Left renal pelvis (tissue), 4 donors: ENCODE results near the gene CAPN12. TPM values are rescaled to one million over a fixed set of nuclear protein-coding genes. Genes with fewer than 3 reads are reported as not detected.

Source experiments
- DNase-seq, 4 donors: peaks; one replicate each; pipeline ENCODE4 v3.0.0-alpha.2; 2013; ENCODE audit warnings: low read depth in 4 of 4, low spot score in 3 of 4
- polyA plus RNA-seq, 4 donors: library from polyadenylated mRNA; unstranded; fragments of 120-200 nt; gene quantifications; one replicate each; pipeline ENCODE4 v1.2.1, GENCODE V29; 2013; ENCODE audit not compliant: insufficient read length in 4 of 4

The CAPN12 gene
- polyA plus RNA-seq, 4 donors: 0.41 to 10.6 (median 5.4) TPM

DNA sequence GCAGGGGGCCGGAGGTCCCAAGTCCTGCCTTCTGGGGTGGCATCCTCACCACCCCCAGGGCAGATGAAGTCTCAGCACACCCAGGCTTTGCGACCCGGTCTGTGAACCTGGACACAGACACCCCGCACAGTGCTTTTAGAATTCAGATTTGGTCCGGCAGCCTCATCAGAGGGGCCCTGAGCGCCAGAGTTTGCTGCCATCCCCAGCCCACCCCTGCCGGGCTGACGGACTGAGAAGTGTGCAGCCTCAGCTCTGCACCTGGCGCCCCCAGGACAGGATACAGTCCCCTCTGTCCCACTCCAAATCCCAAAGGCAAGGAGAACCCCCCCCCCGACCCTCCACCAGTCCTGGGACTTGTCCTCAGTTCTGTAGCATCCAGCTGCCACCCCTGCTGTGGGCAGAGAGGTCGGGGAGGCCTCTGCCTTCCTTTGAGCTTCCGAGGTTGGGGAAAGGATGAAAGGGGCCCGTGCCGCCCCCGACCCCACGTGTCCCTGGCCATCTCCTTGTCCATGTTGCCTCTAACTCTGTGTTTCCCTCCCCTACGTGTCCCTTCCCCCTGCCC lies 16.9 kb downstream of the CAPN12 start:
- DNase-seq: no peak

DNA sequence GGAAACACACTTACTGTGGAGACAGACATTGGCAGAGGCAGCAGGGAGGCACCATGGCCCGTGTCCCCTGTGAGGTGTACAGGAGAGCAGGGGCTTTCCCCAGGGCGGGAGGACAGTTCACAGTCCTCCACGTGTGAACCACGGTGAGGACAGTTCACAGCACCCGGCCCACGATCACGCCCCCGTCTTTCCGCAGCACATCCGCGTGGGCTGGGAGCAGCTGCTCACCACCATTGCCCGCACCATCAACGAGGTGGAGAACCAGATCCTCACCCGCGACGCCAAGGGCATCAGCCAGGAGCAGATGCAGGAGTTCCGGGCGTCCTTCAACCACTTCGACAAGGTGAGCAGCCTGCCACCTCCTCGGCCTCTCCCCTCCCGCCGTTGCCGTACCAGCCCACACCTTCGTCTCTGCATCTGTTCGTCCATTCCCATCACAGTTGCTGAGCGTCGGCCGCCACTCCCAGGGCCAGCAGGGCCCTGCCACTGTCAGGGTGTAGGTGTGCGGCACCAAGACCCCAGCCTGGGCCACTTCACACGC lies 17.4 kb downstream of the CAPN12 start:
- DNase-seq: no peak

DNA sequence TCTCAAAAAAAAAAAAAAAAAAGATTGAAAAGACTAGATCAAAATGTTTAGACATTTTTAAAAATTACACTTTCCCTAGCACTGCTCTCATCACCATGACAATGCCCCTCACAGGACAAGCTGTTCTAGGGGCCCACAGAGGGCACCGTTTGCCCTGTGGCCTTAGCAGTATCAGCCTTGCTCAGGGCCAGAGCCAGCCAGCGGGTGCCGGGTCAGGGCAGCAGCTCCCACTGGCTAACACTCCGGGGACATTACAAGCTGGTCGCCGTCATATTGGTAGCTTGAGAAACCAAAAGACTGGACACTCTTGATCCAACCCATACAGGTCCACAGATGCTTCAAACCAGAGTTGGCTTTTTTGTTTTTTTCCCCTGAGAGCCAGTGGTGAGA lies 18.0 kb downstream of the CAPN12 start:
- no peak for DNase-seq

DNA sequence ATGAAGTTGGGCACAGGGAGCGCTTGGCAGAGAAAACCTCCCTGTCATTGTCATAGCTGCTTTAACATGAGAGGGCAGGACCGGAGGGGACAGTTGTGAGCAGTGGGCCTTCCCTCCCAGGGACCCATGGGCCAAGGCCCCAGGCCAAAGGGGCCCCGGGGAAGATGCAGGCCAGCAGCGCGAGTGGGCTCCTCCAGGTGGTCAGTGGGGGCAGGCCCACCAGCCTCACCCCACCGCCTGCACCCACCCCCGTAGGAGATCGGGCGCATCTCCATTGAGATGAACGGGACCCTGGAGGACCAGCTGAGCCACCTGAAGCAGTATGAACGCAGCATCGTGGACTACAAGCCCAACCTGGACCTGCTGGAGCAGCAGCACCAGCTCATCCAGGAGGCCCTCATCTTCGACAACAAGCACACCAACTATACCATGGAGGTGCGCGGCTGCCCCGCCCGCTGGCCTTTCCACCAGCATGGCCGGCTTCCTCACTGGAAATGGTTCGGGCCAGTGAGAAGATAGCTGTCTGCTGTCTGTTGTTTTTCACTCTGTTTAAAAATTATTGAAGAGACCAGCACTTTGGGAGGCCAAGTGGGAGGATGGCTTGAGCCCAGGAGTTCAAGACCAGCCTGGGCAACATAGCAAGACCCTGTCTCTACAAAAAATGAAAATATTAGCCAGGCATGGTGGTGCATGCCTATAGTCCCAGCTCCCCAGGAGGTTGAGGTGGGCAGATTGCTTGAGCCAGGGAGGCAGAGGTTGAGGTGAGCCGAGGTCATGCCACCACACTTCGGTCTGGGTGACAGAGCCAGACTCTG lies 18.6 kb downstream of the CAPN12 start:
- no peak for DNase-seq

DNA sequence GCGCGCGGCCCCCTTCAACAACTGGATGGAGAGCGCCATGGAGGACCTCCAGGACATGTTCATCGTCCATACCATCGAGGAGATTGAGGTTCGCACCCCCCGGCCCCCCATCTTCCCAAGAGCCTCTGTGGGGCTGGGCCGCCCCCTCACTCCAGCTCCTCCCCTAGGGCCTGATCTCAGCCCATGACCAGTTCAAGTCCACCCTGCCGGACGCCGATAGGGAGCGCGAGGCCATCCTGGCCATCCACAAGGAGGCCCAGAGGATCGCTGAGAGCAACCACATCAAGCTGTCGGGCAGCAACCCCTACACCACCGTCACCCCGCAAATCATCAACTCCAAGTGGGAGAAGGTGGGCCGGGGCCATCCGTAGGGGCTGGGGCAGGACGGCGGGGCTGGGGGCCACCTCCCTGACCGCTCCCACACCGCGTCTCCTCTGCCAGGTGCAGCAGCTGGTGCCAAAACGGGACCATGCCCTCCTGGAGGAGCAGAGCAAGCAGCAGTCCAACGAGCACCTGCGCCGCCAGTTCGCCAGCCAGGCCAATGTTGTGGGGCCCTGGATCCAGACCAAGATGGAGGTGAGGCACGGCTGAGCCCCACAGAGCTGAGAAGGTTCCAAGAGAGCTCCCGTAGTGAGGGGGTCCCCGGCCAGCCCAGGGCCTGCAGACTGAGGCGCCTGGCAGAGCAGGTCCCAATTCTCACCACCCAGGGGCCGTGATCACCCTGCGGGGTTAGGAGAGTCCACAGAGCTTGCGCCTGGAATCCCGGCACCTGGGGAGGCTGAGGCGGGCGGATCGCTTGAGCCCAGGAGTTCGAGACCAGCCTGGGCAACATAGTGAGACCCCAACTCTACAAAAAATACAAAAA lies 20.1 kb downstream of the CAPN12 start:
- DNase-seq: no peak

DNA sequence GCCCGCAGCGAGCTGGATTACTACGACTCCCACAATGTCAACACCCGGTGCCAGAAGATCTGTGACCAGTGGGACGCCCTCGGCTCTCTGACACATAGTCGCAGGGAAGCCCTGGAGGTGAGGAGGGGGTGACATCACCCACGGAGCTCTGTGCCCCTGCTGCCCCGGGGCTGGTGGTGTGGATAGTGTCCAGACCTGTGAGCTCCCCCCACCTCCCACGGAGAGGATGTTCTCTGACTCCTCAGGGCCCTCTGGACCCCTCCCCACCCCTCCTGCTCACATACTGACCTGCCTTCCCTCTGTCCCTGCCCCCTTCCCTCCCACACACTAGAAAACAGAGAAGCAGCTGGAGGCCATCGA lies 20.7 kb downstream of the CAPN12 start:
- DNase-seq: no peak

DNA sequence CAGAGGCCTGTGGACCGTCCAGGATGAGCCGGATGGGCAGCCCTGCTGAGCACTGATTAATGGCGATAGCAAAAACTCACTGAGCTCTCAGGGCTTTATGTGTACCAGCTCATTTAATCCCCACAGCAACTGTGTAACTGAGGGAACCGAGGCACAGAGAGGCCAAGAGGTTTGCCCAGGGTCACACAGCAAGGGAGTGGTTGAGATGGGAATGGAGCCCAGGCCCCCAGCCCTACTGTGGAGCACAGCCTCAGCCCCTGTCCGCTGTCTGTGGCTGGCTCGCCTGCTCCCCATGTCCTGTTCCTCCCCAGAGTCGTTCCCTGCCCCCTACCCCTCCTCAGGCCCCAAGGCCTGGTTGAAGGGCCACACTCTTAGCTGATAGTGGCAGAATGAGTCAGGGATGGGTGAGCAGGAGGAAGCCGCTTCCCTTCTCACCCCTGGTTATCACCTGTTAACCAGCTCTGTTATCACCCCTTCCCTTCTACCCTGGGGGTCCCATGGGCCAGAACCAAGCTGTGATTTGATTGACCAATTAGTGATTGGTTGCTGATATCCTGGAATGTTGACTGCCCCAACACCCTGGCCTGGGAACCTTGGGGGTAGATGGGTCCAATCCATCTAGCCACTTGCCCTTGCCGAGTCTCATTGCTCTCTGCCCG lies 21.2 kb downstream of the CAPN12 start:
- DNase-seq: no peak

DNA sequence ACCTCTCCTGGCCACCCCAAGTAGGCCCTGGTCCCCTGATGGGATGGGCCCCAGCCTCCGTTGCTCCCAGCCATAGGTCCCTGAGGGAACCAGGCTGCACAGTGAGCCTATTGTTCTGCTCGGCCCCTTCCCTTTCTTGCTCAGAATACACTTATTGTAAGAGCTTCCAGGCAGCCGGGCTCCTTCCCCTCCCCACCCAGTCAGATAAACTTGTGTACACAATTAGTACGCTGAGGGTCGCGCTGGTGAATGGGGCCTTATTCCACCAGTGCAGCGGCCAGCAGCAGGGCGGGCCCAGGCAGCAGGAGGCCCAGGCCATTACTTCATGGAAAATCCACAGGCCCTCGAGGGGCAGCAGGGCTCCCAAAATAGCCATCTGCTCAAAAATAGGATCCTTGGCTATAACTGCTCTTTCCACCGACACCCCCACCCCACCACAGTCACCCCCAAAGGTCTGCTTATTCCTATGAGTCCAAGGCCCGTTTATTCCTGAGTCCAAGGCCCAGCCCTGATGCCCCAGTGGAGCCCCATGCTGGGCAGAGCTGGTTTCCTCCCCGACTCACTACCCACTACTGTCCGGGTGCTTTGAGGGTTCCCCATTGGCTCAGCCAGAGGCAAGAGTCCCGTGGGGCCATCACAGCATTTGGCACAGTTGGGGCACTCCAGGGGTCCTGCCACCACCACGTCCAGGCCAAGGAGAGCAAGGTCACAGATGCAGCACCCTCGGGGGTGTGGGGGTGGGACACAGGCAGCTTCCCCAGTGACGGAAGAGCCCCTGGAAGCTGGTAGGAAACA lies 22.1 kb downstream of the CAPN12 start:
- no peak for DNase-seq

DNA sequence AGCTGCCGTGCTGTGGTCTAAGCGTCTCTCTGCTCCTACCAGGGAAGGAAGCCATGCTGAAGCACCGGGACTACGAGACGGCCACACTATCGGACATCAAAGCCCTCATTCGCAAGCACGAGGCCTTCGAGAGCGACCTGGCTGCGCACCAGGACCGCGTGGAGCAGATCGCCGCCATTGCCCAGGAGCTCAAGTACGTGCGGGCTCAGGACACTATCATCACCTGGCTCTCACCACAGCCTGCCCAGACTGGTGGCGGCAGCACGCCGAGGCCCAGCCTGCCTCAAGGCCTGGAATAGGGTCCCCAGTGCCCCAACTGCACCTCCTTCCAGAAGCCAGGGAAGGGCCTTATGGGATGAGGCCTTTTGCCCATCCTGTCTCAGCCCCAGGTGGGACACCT lies 22.8 kb downstream of the CAPN12 start:
- DNase-seq: no peak

DNA sequence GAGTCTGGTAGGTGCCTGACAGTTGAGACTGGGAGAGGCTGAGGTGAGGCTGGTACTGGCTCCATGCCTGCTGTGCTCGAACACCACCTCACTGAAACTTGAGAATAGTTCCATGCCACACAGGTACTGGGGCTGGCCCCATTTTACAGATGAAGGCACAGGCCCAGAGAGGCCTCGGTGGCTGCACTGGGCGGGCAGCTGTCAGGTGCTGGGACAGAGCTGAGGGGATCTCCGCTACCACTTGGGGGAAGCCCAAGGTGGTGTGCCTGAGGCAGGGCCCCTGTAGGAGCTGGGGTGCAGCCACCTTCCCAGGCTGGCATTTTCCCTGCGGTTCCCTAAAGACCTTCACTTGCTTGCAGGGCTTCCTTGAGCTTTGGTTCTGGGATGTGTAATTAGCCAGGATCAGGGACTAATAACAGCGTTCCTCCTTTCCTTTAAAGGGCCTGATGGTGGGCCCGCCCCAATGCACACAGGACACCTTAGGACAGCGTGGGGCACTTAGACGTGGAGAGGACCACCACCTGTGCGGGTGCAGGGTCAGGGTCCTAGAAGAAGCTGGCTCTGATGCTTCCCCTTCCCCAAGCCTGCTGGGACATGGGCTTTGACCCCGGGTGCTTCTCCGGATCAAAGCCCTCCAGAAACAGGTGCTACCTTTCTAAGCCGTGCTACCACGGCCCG lies 23.6 kb downstream of the CAPN12 start:
- no peak for DNase-seq

DNA sequence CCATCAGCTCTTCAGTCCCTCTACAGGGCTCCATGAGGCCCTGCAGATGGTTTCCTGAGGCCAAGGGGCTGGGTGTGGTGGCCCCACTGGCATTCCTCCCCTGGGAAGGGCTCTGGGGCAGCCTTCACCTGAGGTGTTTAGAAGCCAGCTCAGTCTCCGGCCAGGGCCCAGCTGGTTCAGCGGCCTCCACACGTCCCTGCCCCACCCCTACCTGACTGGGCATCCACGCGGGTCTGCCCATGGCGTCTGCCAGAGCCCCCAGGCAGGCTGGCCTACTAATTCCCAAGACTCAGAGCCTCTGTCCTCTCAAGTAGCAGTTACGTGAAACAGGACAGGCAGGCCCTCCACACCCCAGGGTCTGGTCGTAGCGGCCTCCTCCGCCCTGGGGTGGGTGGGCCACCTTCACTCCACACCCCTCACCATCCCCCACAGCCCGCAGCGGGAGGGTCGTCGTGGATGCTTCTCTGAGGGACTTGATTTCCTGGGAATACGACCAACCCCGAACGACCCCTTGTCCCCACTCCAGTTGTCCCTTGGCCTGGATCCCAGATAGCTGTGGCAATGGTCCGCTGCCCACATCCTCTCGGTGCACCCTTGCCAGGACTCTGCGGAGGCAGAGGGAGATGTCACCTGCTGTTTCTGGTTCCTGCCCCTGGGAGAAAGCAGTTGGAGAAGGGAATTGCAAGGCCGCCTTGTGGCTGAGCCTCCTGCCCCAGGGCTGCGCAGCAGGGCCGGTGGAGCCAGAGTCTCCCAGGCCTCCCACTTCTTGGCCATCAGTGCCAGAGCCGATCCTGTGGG lies 24.3 kb downstream of the CAPN12 start:
- DNase-seq: no peak

DNA sequence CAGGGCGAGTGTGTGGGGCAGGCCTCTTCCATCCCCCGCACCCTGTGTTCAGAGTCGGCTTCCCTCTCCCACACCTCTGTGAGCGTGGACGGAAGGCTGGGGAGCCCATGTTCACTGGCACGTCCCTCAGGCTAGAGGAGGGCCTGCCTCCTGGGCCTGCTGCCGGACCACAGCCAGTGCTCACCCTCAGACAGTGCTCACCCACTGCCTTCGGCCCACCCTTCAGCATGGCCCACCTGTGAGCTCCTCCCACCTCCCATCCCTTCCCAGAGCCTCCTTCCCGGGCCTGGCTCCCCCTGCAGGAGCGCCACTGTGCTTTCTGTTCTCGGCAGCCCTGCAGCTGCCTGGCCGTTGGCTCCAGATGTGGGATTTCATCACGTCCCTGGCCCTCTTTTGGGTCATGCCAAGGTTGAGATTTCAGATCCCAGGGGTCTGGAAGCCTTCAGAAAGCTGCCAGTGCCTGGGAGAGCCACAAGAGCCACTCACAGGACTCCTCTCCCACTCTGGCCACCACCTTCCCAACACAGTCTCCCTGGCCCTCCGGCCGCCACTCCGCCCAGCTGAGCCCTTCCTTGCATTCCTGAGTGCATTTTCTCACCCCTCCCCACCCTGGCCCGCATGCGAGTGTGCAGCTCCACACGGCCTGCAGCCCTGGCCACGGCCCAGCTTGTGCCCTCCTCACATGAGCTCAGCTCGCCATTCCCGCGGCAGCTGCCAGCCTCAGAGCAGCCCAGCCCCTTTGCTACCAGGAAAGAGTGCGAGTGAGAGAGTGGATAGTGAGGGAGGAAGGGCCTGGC lies 25.3 kb downstream of the CAPN12 start:
- no peak for DNase-seq

DNA sequence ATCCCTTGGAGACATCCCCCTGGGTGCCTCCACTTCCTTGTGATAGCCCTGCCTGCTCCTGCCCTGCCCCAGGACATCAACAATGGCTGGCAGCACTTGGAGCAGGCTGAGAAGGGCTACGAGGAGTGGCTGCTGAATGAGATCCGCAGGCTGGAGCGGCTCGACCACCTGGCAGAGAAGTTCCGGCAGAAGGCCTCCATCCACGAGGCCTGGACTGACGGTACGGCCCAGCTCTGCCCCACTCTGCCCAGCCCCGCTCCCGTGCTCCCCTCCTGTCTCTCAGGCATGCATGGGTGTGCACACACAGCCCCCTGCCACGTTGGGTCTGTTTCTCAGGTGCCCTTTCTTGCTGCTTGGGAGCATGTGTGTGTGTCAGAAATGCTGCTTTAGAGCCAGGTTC lies 26.4 kb downstream of the CAPN12 start:
- DNase-seq: no peak

DNA sequence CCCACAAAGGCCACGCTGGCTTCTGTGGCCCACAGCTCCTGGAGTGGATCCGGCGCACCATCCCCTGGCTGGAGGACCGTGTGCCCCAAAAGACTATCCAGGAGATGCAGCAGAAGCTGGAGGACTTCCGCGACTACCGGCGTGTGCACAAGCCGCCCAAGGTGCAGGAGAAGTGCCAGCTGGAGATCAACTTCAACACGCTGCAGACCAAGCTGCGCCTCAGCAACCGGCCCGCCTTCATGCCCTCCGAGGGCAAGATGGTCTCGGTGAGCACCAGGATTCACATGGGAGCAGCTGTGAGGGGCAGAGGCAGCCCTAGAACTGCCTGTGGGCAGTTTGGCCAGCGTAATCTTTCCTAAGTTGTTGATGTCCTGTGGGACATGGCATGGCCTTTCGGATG lies 27.2 kb downstream of the CAPN12 start:
- DNase-seq: no peak

DNA sequence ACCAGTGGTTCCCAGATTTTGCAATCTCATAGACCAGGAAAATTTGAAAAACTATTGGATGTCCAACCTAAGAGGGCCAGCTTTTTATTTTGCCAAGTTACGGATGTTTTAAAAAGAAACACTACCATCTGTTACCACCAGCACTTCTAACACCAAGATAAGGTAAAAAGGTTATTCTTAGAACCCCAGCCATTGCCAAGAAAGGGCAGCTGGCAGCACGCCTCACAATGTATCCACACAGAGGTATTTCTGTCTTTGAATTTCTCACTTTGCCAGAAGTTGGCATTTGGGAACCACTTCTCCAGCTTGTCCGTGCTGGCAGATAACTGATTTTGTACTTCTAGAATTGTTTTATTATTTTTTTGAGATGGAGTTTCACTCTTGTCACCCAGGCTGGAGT lies 28.7 kb downstream of the CAPN12 start:
- no peak for DNase-seq

DNA sequence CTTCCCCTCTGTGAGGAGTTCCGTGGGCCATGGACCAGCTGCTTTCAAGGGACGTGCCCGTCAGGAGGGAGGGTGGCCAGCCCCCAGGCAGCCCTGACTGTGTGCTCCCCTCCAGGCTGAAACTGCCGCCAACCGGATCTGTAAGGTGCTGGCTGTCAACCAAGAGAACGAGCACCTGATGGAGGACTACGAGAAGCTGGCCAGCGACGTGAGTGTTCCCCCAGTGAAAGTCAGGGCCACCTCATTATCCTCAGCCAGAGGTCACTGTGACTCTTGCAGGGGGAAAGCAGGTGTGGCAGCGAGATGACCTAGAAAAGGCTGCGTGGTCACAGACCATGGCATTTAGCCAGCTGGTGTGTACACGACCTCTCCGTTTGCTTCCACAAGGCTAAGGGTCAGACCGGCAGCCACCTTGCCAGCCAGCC lies 29.9 kb downstream of the CAPN12 start:
- DNase-seq: no peak

DNA sequence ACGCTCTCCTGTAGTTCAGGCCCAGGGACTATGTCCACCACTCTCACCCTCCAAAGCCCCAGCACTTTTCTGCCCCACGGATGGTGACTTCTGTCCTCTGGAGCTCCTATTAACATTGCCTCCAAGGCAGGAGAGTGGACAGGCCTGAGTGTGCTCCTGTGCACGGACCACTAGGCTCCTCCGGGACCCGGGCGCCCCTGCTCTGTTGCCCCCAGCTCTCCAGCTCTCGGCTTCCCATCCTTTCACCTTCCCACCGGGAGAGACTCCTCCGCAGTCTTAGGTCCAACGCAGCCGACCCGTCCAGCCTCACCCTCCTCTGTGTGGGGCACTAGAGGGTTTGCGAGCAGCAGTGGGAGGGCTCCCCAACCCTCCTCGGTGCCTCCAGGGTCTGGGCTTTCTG lies 30.4 kb downstream of the CAPN12 start:
- no peak for DNase-seq

DNA sequence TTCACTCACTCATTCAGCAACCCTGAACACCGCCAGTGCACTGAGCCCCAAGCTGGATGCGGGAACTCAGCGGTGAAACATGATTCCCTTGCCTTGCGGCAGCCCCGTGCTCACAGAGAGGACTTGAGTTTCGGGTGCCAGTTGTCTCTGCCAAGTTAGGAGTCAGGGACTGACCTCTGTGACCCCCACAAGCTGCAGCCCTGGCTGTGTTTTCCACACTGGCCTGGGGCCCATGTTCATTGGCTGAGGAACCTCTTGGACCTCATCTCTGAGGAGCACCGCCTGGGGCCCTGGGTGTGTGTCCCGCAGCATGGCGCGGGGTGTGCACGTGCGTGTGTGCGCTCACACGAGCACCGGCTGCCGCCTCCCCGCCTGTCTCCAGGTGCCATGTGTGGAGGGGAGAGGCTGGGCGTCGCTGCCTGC lies 31.0 kb downstream of the CAPN12 start:
- no peak for DNase-seq
